Endothelial cell of umbilical vein (primary cell): ENCODE data around the gene KATNB1. TPM values are rescaled to one million over a fixed set of nuclear protein-coding genes. Genes with fewer than 3 reads are reported as not detected.
"Not testable (repeated sequence)": the region's sequence is repeated elsewhere in the genome, so short reads cannot be mapped to it uniquely, and the experiment has no call there.

ENCODE experiments used
- BruUV-seq: library from RNA; stranded (reverse); fragments of 400-500 nt; replicated peaks from 2 replicates; lab custom pipeline; 2021; lab: Mats Ljungman, UMichigan
- CTCF ChIA-PET: fragments of 300-600, 350-600 bp; sonication (Branson Sonifier 250); formaldehyde crosslinking; loops from one replicate; lab custom pipeline; 2021; ENCODE audit warnings: antibody characterized with exemption, inconsistent platforms; lab: Charles Lee
- POLR2A ChIA-PET: fragments of 300-600, 350-600 bp; sonication (Branson Sonifier 250); formaldehyde crosslinking; loops from one replicate; lab custom pipeline; 2021; ENCODE audit warnings: antibody characterized with exemption, inconsistent platforms; lab: Charles Lee
- DNase-seq: peaks from one replicate; pipeline ENCODE4 v3.0.0-alpha.2; 2011; ENCODE audit warnings: low read depth, low spot score
- FAIRE-seq: peaks from 2 replicates; lab custom pipeline; 2011; peaks lifted over from hg19 to GRCh38; lab: Jason Lieb, UNC
- H2AFZ ChIP-seq: 2 replicates; pipeline ENCODE4 v1.6.0; 2012; ENCODE audit warnings: low read depth, low read length, control low read depth, inconsistent platforms
- H3K27ac ChIP-seq: 2 replicates; pipeline ENCODE4 v1.5.1; 2011; ENCODE audit warnings: low read depth, mild to moderate bottlenecking, control low read depth, low read length, moderate library complexity; ENCODE audit not compliant: insufficient read depth
- H3K27me3 ChIP-seq, 2 experiments: 2 replicates each; pipeline versions ENCODE4 v1.6.0 to v1.6.1; 2011; ENCODE audit warnings: low read length in 2 of 2, mixed read lengths in 1 of 2; ENCODE audit not compliant: control insufficient read depth in 2 of 2, insufficient read depth in 2 of 2
- H3K36me3 ChIP-seq, 2 experiments: 2 replicates in 1 of 2; 3 replicates in 1 of 2; pipeline ENCODE4 v1.5.1; 2011; ENCODE audit warnings: low read length in 2 of 2, mild to moderate bottlenecking in 1 of 2, moderate library complexity in 1 of 2; ENCODE audit not compliant: control insufficient read depth in 2 of 2, insufficient read depth in 2 of 2; ENCODE audit errors: extremely low read depth in 1 of 2
- H3K4me1 ChIP-seq: 3 replicates; pipeline ENCODE4 v1.5.1; 2011; ENCODE audit warnings: mild to moderate bottlenecking, low read length; ENCODE audit not compliant: control insufficient read depth, insufficient read depth; ENCODE audit errors: extremely low read depth
- H3K4me2 ChIP-seq: 2 replicates; pipeline ENCODE4 v1.6.1; 2011; ENCODE audit warnings: low read length, control low read depth, mixed read lengths; ENCODE audit not compliant: insufficient read depth
- H3K4me3 ChIP-seq, 3 experiments: fragments of 200-600 bp in 1 of 3; sonication (generic), shearing (Covaris generic) in 1 of 3; replicated peaks in 1 of 3; 2 replicates each; pipeline ENCODE4 v1.5.1; 2011 to 2016; ENCODE audit warnings: control low read depth in 3 of 3, low read length in 3 of 3, mild to moderate bottlenecking in 2 of 3, inconsistent platforms in 1 of 3, low read depth in 1 of 3, moderate library complexity in 1 of 3; ENCODE audit not compliant: insufficient read depth in 1 of 3
- H3K79me2 ChIP-seq: 2 replicates; pipeline ENCODE4 v1.6.0; 2012; ENCODE audit warnings: low read length, inconsistent platforms; ENCODE audit not compliant: control insufficient read depth, insufficient read depth
- H3K9ac ChIP-seq: replicated peaks from 2 replicates; pipeline ENCODE3; 2011; ENCODE audit warnings: low read length, control low read depth; ENCODE audit not compliant: insufficient read depth; ENCODE audit errors: extremely low read depth
- H3K9me1 ChIP-seq: replicated peaks from 3 replicates; pipeline ENCODE4 v1.6.0; 2011; ENCODE audit warnings: mild to moderate bottlenecking, low read length; ENCODE audit not compliant: control insufficient read depth, insufficient read depth; ENCODE audit errors: extremely low read depth
- H3K9me3 ChIP-seq: replicated peaks from 2 replicates; pipeline ENCODE4 v1.5.1; 2012; ENCODE audit warnings: low read length, inconsistent platforms; ENCODE audit not compliant: control insufficient read depth, insufficient read depth
- H4K20me1 ChIP-seq: replicated peaks from 2 replicates; pipeline ENCODE3; 2011; ENCODE audit warnings: mild to moderate bottlenecking, low read length; ENCODE audit not compliant: control insufficient read depth, insufficient read depth; ENCODE audit errors: extremely low read depth
- EZH2 ChIP-seq: IDR thresholded peaks from 2 replicates; pipeline ENCODE4 v1.6.1; 2012; ENCODE audit warnings: borderline replicate concordance, low read depth, mild to moderate bottlenecking, moderate library complexity, low read length, inconsistent platforms; ENCODE audit not compliant: severe bottlenecking
- FOS ChIP-seq: IDR thresholded peaks from 2 replicates; pipeline ENCODE4 v1.6.1; 2011; ENCODE audit warnings: mild to moderate bottlenecking, low read length, moderate library complexity, borderline replicate concordance; ENCODE audit not compliant: insufficient read depth
- GATA2 ChIP-seq: IDR thresholded peaks from 2 replicates; pipeline ENCODE4 v1.7.0; 2011; ENCODE audit warnings: low read depth, mild to moderate bottlenecking, moderate library complexity, mixed read lengths, low read length; ENCODE audit not compliant: insufficient read length, insufficient read depth
- JUN ChIP-seq: IDR thresholded peaks from 2 replicates; pipeline ENCODE4 v1.6.1; 2011; ENCODE audit warnings: borderline replicate concordance, low read depth; ENCODE audit not compliant: insufficient read length, insufficient read depth
- MYC ChIP-seq: IDR thresholded peaks from one replicate; pipeline ENCODE4 v1.6.1; 2011; ENCODE audit warnings: mild to moderate bottlenecking, low read depth, low read length
- POLR2A ChIP-seq: IDR thresholded peaks from 2 replicates; pipeline ENCODE4 v1.6.1; 2012; ENCODE audit warnings: low read depth, mild to moderate bottlenecking, control low read depth, low read length
- POLR2AphosphoS5 ChIP-seq: IDR thresholded peaks from 2 replicates; pipeline ENCODE4 v1.6.1; 2012; ENCODE audit warnings: low read depth, mild to moderate bottlenecking, control low read depth, low read length, moderate library complexity; ENCODE audit not compliant: insufficient read depth
- dilution Hi-C: fragments of 300-500 bp; cut with MboI; formaldehyde crosslinking; loops from one replicate; pipeline ENCODE4 v1.15.0; 2019; ENCODE audit warnings: low sequenced_read_pairs; ENCODE audit not compliant: extremely low pct_ligation_motif_present
- intact Hi-C: fragments of 100-400 bp; cut with micrococcal nuclease; formaldehyde crosslinking; loops from one replicate; pipeline ENCODE4 v1.10.0; 2022
- polyA plus RNA-seq, 4 experiments: library from polyadenylated mRNA; depleted of rRNA in 3 of 4; stranded (reverse) in 3 of 4; unstranded in 1 of 4; fragments of >200 nt; gene quantifications; 2 replicates each; pipeline versions ENCODE4 v1.2.1 to v1.2.3, GENCODE V29; 2011 to 2012; ENCODE audit warnings: missing spikeins in 1 of 4
- total RNA-seq: library from RNA; stranded (reverse); gene quantifications from 2 replicates; pipeline ENCODE4 v1.2.3, GENCODE V29; 2021
- TF ChIP-seq, protein P1 (sequence below): IDR thresholded peaks from 2 replicates; pipeline ENCODE4 v1.6.1; 2011; ENCODE audit not compliant: insufficient read depth, insufficient read length
- TF ChIP-seq, protein P2 (sequence below), 2 donors: IDR thresholded peaks; 1 replicate in 1 of 2; 2 replicates in 1 of 2; pipeline ENCODE4 v1.5.1; 2011; ENCODE audit warnings: low read length in 2 of 2, mild to moderate bottlenecking in 2 of 2, moderate library complexity in 2 of 2, control low read depth in 1 of 2, inconsistent platforms in 1 of 2, low read depth in 1 of 2; ENCODE audit not compliant: insufficient read depth in 1 of 2; ENCODE audit errors: extremely low read depth in 1 of 2

KATNB1 gene
- total and polyA plus RNA-seq, 2 donors (not counting 3 experiments of a cell fraction or from before 2014, with no cell fraction given), result 25.9 to 35.9 TPM

DNA sequence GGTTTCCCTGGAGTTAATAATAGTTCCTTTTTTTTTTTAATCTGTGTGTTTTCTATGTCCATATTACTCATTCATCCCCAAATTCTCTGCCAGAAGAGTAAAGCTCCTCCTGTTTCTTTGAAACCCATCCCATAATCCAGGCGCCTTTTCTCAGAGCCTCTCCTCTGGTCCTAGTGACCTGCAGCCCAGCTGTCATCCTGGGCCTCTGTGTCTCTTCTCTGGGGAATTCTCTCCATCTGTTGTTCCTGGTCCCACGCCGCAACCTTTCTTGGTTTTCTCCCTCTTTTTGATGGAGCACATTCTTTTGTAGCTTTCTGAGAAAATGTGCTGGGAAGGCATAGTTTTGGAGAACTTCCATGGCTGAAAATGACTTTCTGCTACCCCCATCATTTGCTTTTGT is 10.2 kb downstream of the KATNB1 start:
- dilution Hi-C loops (no loop called here), intact Hi-C loops (no loop called here)
- no peaks in the 10 kb centered on the region for H3K4me1 ChIP-seq
- no peaks in the 10 kb centered on the region for H3K9me1 ChIP-seq
- no peaks in the 10 kb centered on the region for H3K27me3 ChIP-seq
- no peak overlapping the region for H3K4me3 ChIP-seq
- CTCF ChIA-PET, result interaction anchor here (0.9 to 1.8 kb wide), 3 partner anchors 11 to 170 kb away, joined by 3 to 7 read pairs (median 4); no protein-coding TSS in a partner anchor
- H3K79me2 ChIP-seq, result no peaks in the 10 kb centered on the region
- no peak overlapping the region for H2AFZ ChIP-seq
- no peak for TF ChIP-seq FOS
- TF ChIP-seq, protein P1, sequence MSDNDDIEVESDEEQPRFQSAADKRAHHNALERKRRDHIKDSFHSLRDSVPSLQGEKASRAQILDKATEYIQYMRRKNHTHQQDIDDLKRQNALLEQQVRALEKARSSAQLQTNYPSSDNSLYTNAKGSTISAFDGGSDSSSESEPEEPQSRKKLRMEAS, result no peak
- no peak for TF ChIP-seq POLR2AphosphoS5
- TF ChIP-seq EZH2, result no peak
- TF ChIP-seq JUN, result no peak
- no peak for TF ChIP-seq MYC
- no peak for TF ChIP-seq GATA2
- TF ChIP-seq, protein P2, sequence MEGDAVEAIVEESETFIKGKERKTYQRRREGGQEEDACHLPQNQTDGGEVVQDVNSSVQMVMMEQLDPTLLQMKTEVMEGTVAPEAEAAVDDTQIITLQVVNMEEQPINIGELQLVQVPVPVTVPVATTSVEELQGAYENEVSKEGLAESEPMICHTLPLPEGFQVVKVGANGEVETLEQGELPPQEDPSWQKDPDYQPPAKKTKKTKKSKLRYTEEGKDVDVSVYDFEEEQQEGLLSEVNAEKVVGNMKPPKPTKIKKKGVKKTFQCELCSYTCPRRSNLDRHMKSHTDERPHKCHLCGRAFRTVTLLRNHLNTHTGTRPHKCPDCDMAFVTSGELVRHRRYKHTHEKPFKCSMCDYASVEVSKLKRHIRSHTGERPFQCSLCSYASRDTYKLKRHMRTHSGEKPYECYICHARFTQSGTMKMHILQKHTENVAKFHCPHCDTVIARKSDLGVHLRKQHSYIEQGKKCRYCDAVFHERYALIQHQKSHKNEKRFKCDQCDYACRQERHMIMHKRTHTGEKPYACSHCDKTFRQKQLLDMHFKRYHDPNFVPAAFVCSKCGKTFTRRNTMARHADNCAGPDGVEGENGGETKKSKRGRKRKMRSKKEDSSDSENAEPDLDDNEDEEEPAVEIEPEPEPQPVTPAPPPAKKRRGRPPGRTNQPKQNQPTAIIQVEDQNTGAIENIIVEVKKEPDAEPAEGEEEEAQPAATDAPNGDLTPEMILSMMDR (IDR thresholded peaks at IDR 0.05; ENCODE audit: extremely low read depth in 1 of 2, insufficient read depth in 1 of 2, low read depth in 1 of 2, low read length in 2 of 2), result no peak
- TF ChIP-seq POLR2A, result no peak
- H3K9ac ChIP-seq, result no peak overlapping the region
- no peaks in the 10 kb centered on the region for H3K9me3 ChIP-seq
- H3K4me2 ChIP-seq, result no peak overlapping the region
- DNase-seq, result no peak
- POLR2A ChIA-PET, result no interaction called here
- BruUV-seq, result no TSS peak
- H4K20me1 ChIP-seq, result no peaks in the 10 kb centered on the region
- H3K36me3 ChIP-seq, result peaks cover 0 to 3% of the 10 kb centered on the region in 2 experiments
- no peak for FAIRE-seq
- H3K27ac ChIP-seq, result no peak overlapping the region

DNA sequence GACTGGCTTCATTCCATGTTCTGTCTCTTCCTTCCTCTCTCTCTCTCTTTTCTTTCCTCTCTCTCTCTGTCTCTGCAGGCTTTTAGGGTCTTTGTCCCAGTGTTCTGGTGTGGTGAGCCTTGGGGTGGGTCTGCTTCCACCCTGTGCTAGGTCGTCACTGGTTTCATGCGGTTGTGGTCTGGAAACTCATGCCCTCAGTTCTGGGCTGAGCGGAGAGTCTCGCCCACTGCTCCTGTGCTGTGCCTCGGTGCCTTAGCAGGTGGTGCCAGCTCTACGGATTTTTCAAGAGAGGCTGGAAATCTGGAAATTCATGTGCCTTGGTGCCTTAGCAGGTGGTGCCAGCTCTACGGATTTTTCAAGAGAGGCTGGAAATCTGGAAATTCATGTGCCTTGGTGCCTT is 10.7 kb downstream of the KATNB1 start:
- dilution Hi-C loops, H3K4me1 ChIP-seq, H3K79me2 ChIP-seq, H3K9me1 ChIP-seq, H3K27me3 ChIP-seq, FAIRE-seq, H2AFZ ChIP-seq, H3K4me3 ChIP-seq, H3K27ac ChIP-seq, H4K20me1 ChIP-seq, intact Hi-C loops, POLR2A ChIA-PET, H3K4me2 ChIP-seq, H3K36me3 ChIP-seq, BruUV-seq, DNase-seq, H3K9ac ChIP-seq, H3K9me3 ChIP-seq: not testable (repeated sequence)
- CTCF ChIA-PET, result interaction anchor here (1.8 kb wide), 1 partner anchor 11 kb away, joined by 7 read pairs; no protein-coding TSS in a partner anchor
